ENCODE results near the gene PIK3CA.

- TF ChIP-seq, protein P1, sequence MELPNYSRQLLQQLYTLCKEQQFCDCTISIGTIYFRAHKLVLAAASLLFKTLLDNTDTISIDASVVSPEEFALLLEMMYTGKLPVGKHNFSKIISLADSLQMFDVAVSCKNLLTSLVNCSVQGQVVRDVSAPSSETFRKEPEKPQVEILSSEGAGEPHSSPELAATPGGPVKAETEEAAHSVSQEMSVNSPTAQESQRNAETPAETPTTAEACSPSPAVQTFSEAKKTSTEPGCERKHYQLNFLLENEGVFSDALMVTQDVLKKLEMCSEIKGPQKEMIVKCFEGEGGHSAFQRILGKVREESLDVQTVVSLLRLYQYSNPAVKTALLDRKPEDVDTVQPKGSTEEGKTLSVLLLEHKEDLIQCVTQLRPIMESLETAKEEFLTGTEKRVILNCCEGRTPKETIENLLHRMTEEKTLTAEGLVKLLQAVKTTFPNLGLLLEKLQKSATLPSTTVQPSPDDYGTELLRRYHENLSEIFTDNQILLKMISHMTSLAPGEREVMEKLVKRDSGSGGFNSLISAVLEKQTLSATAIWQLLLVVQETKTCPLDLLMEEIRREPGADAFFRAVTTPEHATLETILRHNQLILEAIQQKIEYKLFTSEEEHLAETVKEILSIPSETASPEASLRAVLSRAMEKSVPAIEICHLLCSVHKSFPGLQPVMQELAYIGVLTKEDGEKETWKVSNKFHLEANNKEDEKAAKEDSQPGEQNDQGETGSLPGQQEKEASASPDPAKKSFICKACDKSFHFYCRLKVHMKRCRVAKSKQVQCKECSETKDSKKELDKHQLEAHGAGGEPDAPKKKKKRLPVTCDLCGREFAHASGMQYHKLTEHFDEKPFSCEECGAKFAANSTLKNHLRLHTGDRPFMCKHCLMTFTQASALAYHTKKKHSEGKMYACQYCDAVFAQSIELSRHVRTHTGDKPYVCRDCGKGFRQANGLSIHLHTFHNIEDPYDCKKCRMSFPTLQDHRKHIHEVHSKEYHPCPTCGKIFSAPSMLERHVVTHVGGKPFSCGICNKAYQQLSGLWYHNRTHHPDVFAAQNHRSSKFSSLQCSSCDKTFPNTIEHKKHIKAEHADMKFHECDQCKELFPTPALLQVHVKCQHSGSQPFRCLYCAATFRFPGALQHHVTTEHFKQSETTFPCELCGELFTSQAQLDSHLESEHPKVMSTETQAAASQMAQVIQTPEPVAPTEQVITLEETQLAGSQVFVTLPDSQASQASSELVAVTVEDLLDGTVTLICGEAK (IDR thresholded peaks at IDR 0.05; ENCODE audit: borderline replicate concordance) = no peak
- no peak for TF ChIP-seq MYB (IDR thresholded peaks at IDR 0.05; ENCODE audit: borderline replicate concordance, low read depth, low read length)
- no peak for TF ChIP-seq POLR2AphosphoS2 (IDR thresholded peaks at IDR 0.05; ENCODE audit: low read depth, low read length)
- TF ChIP-seq PAX5 (IDR thresholded peaks at IDR 0.05; ENCODE audit: borderline replicate concordance, low read depth, low read length) = no peak
- TF ChIP-seq POLR2A (IDR thresholded peaks at IDR 0.05; ENCODE audit: low read depth, low read length) = no peak
- TF ChIP-seq CTCF (IDR thresholded peaks at IDR 0.05 in 2 of 3, conservative IDR thresholded peaks at IDR 0.05 in 1 of 3; ENCODE audit: control insufficient read depth in 2 of 3, extremely low read depth in 1 of 3, insufficient read depth in 1 of 3, low read depth in 3 of 3, low read length in 3 of 3) = no peak
- TF ChIP-seq CUX1 (IDR thresholded peaks at IDR 0.05; ENCODE audit: insufficient replicate concordance, low read depth, low read length) = no peak
- TF ChIP-seq TBL1XR1 (IDR thresholded peaks at IDR 0.05; ENCODE audit: low read depth, low read length) = no peak
- no peak for TF ChIP-seq STAT1 (conservative IDR thresholded peaks at IDR 0.05)
- TF ChIP-seq, protein P2, sequence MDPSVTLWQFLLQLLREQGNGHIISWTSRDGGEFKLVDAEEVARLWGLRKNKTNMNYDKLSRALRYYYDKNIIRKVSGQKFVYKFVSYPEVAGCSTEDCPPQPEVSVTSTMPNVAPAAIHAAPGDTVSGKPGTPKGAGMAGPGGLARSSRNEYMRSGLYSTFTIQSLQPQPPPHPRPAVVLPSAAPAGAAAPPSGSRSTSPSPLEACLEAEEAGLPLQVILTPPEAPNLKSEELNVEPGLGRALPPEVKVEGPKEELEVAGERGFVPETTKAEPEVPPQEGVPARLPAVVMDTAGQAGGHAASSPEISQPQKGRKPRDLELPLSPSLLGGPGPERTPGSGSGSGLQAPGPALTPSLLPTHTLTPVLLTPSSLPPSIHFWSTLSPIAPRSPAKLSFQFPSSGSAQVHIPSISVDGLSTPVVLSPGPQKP (IDR thresholded peaks at IDR 0.05; ENCODE audit: low read depth, low read length) = no peak
- TF ChIP-seq EP300 (IDR thresholded peaks at IDR 0.05; ENCODE audit: borderline replicate concordance in 1 of 2, control insufficient read depth in 1 of 2, low read depth in 2 of 2, low read length in 2 of 2) = no peak
- no peak for TF ChIP-seq SIN3A (IDR thresholded peaks at IDR 0.05; ENCODE audit: low read depth, low read length)
- TF ChIP-seq POLR2AphosphoS5 (IDR thresholded peaks at IDR 0.05; ENCODE audit: low read length) = no peak
These were observed 102.8 kb downstream of the PIK3CA start, which contains the start of gene KCNMB3 for GRCh38 chr3:179250803-179251476.

All from GM12878 (cell line).